Natural killer cell treated with Interleukin-12 subunit alpha and Interleukin-12 subunit beta and Interleukin-15 and Interleukin-18, amount 100 ng/mL, for 72 hours (primary cell): ENCODE measurements around the gene SHE. TPM values are rescaled to one million over a fixed set of nuclear protein-coding genes. Genes with fewer than 3 reads are reported as not detected.
"Not testable (repeated sequence)": the region's sequence is repeated elsewhere in the genome, so short reads cannot be mapped to it uniquely, and the experiment has no call there.

Experiments used
- ATAC-seq, 2 donors: fragments of 150-1000 bp; cut with Tn5 transposase in 1 of 2; sonication (Bioruptor Pico), chemical (Tn5 transposase) in 1 of 2; 2 replicates each; pipeline ENCODE4 v1.10.0; 2021
- DNase-seq: peaks from one replicate; pipeline ENCODE4 v3.0.0; 2022; ENCODE audit warnings: low spot score
- H3K27ac Mint-ChIP-seq, 2 donors: 1 replicate in 1 of 2; 2 replicates in 1 of 2; pipeline ENCODE4 v1.8.0; 2022; ENCODE audit warnings: mixed read lengths in 2 of 2, mild to moderate bottlenecking in 1 of 2, moderate library complexity in 1 of 2
- H3K27me3 Mint-ChIP-seq, 2 donors: 1 replicate in 1 of 2; 2 replicates in 1 of 2; pipeline ENCODE4 v1.8.0; 2022; ENCODE audit warnings: mixed read lengths in 2 of 2
- H3K36me3 Mint-ChIP-seq: one replicate; pipeline ENCODE4 v1.8.0; 2022; ENCODE audit warnings: mixed read lengths
- H3K4me1 Mint-ChIP-seq, 2 donors: 1 replicate in 1 of 2; 2 replicates in 1 of 2; pipeline ENCODE4 v1.8.0; 2022; ENCODE audit warnings: low read depth in 2 of 2, mixed read lengths in 2 of 2, mild to moderate bottlenecking in 1 of 2
- H3K4me3 Mint-ChIP-seq: one replicate; pipeline ENCODE4 v1.8.0; 2022; ENCODE audit warnings: mixed read lengths
- H3K9me3 Mint-ChIP-seq: 2 replicates; pipeline ENCODE4 v1.8.0; 2022; ENCODE audit warnings: mixed read lengths
- total RNA-seq, 2 donors: library from RNA; stranded (reverse); gene quantifications; one replicate each; pipeline ENCODE4 v1.2.3, GENCODE V29; 2022

The SHE gene
- total RNA-seq, 2 donors from 2014 or later, result 0.19 TPM; not detected in 1

- not testable (repeated sequence) for DNase-seq, H3K36me3 Mint-ChIP-seq, H3K9me3 Mint-ChIP-seq, H3K4me3 Mint-ChIP-seq, H3K27ac Mint-ChIP-seq, ATAC-seq, H3K4me1 Mint-ChIP-seq
- H3K27me3 Mint-ChIP-seq, result peaks cover 12 to 18% of the 10 kb centered on the region in 2 donors
Measured at GRCh38 chr1:154531950-154532349, 29.7 kb upstream of the SHE start.

GRCh38 chr1:154529308-154529707, 27.1 kb upstream of the SHE start:
- no peak for ATAC-seq
- H3K9me3 Mint-ChIP-seq, result no peaks in the 10 kb centered on the region

GRCh38 chr1:154527192-154527591, 25.0 kb upstream of the SHE start:
- Mint-ChIP-seq H3K27me3 (peaks cover 9 to 13% of the 10 kb centered on the region in 2 donors), H3K27ac (no peak overlapping the region), H3K36me3 (no peaks in the 10 kb centered on the region), H3K4me3 (no peak overlapping the region), H3K9me3 (no peaks in the 10 kb centered on the region), H3K4me1 (no peaks in the 10 kb centered on the region)
- DNase-seq (no peak), ATAC-seq (no peak)

More at GRCh38 chr1:154529308-154529707, 27.1 kb upstream of the SHE start:
- Mint-ChIP-seq H3K4me1 (no peaks in the 10 kb centered on the region), H3K27me3 (peaks cover 2 to 7% of the 10 kb centered on the region in 2 donors), H3K27ac (no peak overlapping the region), H3K4me3 (no peak overlapping the region), H3K36me3 (no peaks in the 10 kb centered on the region)
- no peak for DNase-seq

GRCh38 chr1:154524881-154525280, 22.7 kb upstream of the SHE start:
- Mint-ChIP-seq H3K4me1 (no peaks in the 10 kb centered on the region), H3K27me3 (peaks cover 9 to 21% of the 10 kb centered on the region in 2 donors)
- ATAC-seq, result no peak

GRCh38 chr1:154521695-154522094, 19.5 kb upstream of the SHE start:
- H3K27me3 Mint-ChIP-seq, result peaks cover 18 to 26% of the 10 kb centered on the region in 2 donors
- ATAC-seq (no peak), DNase-seq (no peak)
- H3K4me1 Mint-ChIP-seq, result no peaks in the 10 kb centered on the region
- H3K27ac Mint-ChIP-seq, result no peak overlapping the region
- H3K9me3 Mint-ChIP-seq, result no peaks in the 10 kb centered on the region
- no peaks in the 10 kb centered on the region for H3K36me3 Mint-ChIP-seq
- H3K4me3 Mint-ChIP-seq, result no peak overlapping the region

More at GRCh38 chr1:154524881-154525280, 22.7 kb upstream of the SHE start:
- Mint-ChIP-seq H3K36me3 (no peaks in the 10 kb centered on the region), H3K27ac (no peak overlapping the region), H3K9me3 (no peaks in the 10 kb centered on the region), H3K4me3 (no peak overlapping the region)
- no peak for DNase-seq

GRCh38 chr1:154520333-154520732, 18.1 kb upstream of the SHE start:
- DNase-seq, result no peak

GRCh38 chr1:154519591-154519991, 17.4 kb upstream of the SHE start:
- DNase-seq, result no peak
- H3K4me1 Mint-ChIP-seq, result no peaks in the 10 kb centered on the region
- no peak overlapping the region for H3K27ac Mint-ChIP-seq
- ATAC-seq, result no peak
- H3K36me3 Mint-ChIP-seq, result no peaks in the 10 kb centered on the region
- no peak overlapping the region for H3K4me3 Mint-ChIP-seq
- peaks cover 32 to 33% of the 10 kb centered on the region in 2 donors for H3K27me3 Mint-ChIP-seq
- no peaks in the 10 kb centered on the region for H3K9me3 Mint-ChIP-seq

More at GRCh38 chr1:154520333-154520732, 18.1 kb upstream of the SHE start:
- H3K9me3 Mint-ChIP-seq, result no peaks in the 10 kb centered on the region
- H3K4me1 Mint-ChIP-seq, result no peaks in the 10 kb centered on the region
- peaks cover 31 to 32% of the 10 kb centered on the region in 2 donors for H3K27me3 Mint-ChIP-seq
- no peak overlapping the region for H3K4me3 Mint-ChIP-seq
- H3K36me3 Mint-ChIP-seq, result no peaks in the 10 kb centered on the region
- H3K27ac Mint-ChIP-seq, result no peak overlapping the region
- ATAC-seq, result no peak

GRCh38 chr1:154517661-154518060, 15.4 kb upstream of the SHE start:
- peaks cover 29 to 36% of the 10 kb centered on the region in 2 donors for H3K27me3 Mint-ChIP-seq
- no peak for ATAC-seq

GRCh38 chr1:154514066-154514553, 11.9 kb upstream of the SHE start:
- H3K4me1 Mint-ChIP-seq, result no peaks in the 10 kb centered on the region

More at GRCh38 chr1:154517661-154518060, 15.4 kb upstream of the SHE start:
- DNase-seq, result no peak
- H3K36me3 Mint-ChIP-seq, result no peaks in the 10 kb centered on the region
- no peak overlapping the region for H3K4me3 Mint-ChIP-seq
- H3K9me3 Mint-ChIP-seq, result no peaks in the 10 kb centered on the region
- H3K4me1 Mint-ChIP-seq, result no peaks in the 10 kb centered on the region
- no peak overlapping the region for H3K27ac Mint-ChIP-seq

GRCh38 chr1:154512760-154513159, 10.5 kb upstream of the SHE start:
- no peak overlapping the region for H3K4me3 Mint-ChIP-seq
- no peak overlapping the region for H3K27ac Mint-ChIP-seq
- ATAC-seq (no peak), DNase-seq (no peak)
- no peaks in the 10 kb centered on the region for H3K36me3 Mint-ChIP-seq
- H3K4me1 Mint-ChIP-seq, result no peaks in the 10 kb centered on the region
- peaks cover 30 to 52% of the 10 kb centered on the region in 2 donors for H3K27me3 Mint-ChIP-seq
- H3K9me3 Mint-ChIP-seq, result no peaks in the 10 kb centered on the region

More at GRCh38 chr1:154514066-154514553, 11.9 kb upstream of the SHE start:
- H3K9me3 Mint-ChIP-seq, result no peaks in the 10 kb centered on the region
- no peak overlapping the region for H3K4me3 Mint-ChIP-seq
- no peaks in the 10 kb centered on the region for H3K36me3 Mint-ChIP-seq
- H3K27me3 Mint-ChIP-seq, result peaks cover 22 to 43% of the 10 kb centered on the region in 2 donors
- no peak overlapping the region for H3K27ac Mint-ChIP-seq
- ATAC-seq (no peak), DNase-seq (no peak)

GRCh38 chr1:154503898-154504297, 1.7 kb upstream of the SHE start:
- H3K27ac Mint-ChIP-seq, result no peak overlapping the region
- ATAC-seq, result no peak
- peaks cover 20 to 21% of the 10 kb centered on the region in 2 donors for H3K4me1 Mint-ChIP-seq
- H3K36me3 Mint-ChIP-seq, result peaks cover 9% of the 10 kb centered on the region
- no peak overlapping the region for H3K4me3 Mint-ChIP-seq
- DNase-seq, result no peak
- H3K27me3 Mint-ChIP-seq, result peaks cover 39 to 55% of the 10 kb centered on the region in 2 donors
- H3K9me3 Mint-ChIP-seq, result no peaks in the 10 kb centered on the region

- ATAC-seq (no peak), DNase-seq (no peak)
- Mint-ChIP-seq H3K9me3 (no peaks in the 10 kb centered on the region), H3K27me3 (peaks cover 31 to 44% of the 10 kb centered on the region in 2 donors), H3K4me1 (peaks cover 21% of the 10 kb centered on the region in 2 donors), H3K36me3 (peaks cover 9% of the 10 kb centered on the region), H3K4me3 (no peak overlapping the region), H3K27ac (no peak overlapping the region)
Measured at GRCh38 chr1:154502744-154503115, 518 bp upstream of the SHE start.

GRCh38 chr1:154501423-154502065, 668 bp downstream of the SHE start:
- Mint-ChIP-seq H3K4me3 (peak overlapping the region; percentile 58), H3K27ac (no peak overlapping the region), H3K27me3 (peaks cover 26 to 37% of the 10 kb centered on the region in 2 donors), H3K9me3 (no peaks in the 10 kb centered on the region), H3K4me1 (peaks cover 21 to 26% of the 10 kb centered on the region in 2 donors), H3K36me3 (peaks cover 9% of the 10 kb centered on the region)
- ATAC-seq (peak; percentile 36 to 73), DNase-seq (peak; percentile 69)

GRCh38 chr1:154500533-154500932, 1.7 kb downstream of the SHE start:
- DNase-seq, result no peak
- peak overlapping the region; percentile 10 for H3K4me3 Mint-ChIP-seq
- peaks cover 26 to 32% of the 10 kb centered on the region in 2 donors for H3K27me3 Mint-ChIP-seq
- peak overlapping the region in 1 of 2 donors; percentile 38 for H3K27ac Mint-ChIP-seq
- ATAC-seq, result no peak
- H3K9me3 Mint-ChIP-seq, result no peaks in the 10 kb centered on the region
- H3K4me1 Mint-ChIP-seq, result peaks cover 21 to 26% of the 10 kb centered on the region in 2 donors
- H3K36me3 Mint-ChIP-seq, result peaks cover 9% of the 10 kb centered on the region
